T-helper 22 cell (primary cell): ENCODE data around the gene TTC5.
"Not testable (repeated sequence)": the region's sequence is repeated elsewhere in the genome, so short reads cannot be mapped to it uniquely, and the experiment has no call there.

Source experiments
- DNase-seq: peaks from one replicate; pipeline ENCODE4 v3.0.0-alpha.2; 2020; ENCODE audit warnings: low read depth

Gene TTC5

DNA sequence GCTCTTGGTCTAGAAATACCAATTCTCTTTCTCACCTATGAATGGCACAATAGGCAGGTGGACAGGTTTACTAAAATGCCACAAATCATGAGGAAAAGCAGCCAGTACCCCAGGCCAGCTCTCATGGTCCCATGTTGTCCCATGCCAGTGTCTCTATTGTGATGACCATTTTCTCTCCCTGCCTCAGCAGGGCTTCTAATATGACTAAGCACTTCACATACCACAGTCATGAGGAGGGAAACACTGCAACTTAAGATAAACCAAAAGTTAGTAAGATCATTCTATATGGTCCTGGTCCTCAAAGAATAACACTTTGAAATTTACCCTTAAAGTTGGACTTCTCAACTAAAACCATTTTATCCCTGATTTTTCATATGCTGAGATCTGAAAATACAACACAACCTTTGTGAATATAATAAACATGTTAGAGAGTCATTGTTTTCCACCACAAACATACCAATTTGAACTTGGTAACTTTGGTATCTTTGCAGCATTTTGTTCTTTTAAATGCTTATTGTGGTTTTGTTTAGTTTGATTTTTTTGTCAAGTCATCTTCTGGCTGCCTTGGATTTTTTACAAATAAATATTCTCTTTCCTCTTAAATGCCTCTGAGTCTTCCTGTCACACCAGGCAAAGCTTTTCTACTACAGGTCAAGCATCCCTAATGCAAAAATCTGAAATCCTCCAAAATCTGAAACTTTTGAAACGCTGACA, 3.6 kb downstream of the TTC5 start:
- no peak for DNase-seq

DNA sequence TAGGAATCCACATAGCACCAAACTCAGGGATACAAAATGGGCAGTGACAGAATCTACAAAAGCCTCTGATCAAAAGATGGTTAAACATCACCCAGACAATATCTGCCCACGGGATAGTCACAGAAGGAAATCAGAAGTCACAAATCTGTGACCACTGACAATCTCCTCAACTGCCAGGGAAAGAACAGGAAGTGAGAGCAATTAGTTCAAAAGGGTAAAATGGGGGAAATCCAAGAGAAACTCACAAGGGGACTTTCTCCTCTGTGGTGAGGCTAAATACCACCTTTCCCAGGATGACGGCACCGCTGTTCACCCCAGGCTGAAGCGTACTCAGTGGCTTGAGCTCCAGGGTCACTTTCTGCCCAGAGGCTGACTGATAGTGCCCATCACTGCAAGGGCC, 10.7 kb downstream of the TTC5 start:
- no peak for DNase-seq

GRCh38 chr14:20294636-20295035, 11.1 kb downstream of the TTC5 start:
- no peak for DNase-seq

GRCh38 chr14:20281998-20282397, 23.8 kb downstream of the TTC5 start:
- not testable (repeated sequence) for DNase-seq

DNA sequence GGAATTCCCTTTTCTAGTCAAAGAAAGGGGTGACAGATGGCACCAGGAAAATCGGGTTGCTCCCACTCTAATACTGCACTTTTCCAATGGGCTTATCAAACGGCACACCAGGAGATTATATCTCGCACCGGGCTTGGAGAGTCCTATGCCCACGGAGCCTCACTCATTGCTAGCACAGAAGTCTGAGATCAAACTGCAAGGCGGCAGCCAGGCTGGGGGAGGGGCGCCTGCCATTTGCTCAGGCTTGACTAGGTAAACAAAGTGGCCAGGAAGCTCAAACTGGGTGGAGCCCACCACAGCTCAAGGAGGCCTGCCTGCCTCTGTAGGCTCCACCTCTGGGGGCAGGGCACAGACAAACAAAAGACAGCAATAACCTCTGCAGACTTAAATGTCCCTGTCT, 25.5 kb downstream of the TTC5 start:
- not testable (repeated sequence) for DNase-seq

GRCh38 chr14:20278414-20278813, 27.3 kb downstream of the TTC5 start:
- peak; percentile 13 for DNase-seq

- DNase-seq: no peak
Measured at GRCh38 chr14:20277409-20277808, 28.3 kb downstream of the TTC5 start.

DNA sequence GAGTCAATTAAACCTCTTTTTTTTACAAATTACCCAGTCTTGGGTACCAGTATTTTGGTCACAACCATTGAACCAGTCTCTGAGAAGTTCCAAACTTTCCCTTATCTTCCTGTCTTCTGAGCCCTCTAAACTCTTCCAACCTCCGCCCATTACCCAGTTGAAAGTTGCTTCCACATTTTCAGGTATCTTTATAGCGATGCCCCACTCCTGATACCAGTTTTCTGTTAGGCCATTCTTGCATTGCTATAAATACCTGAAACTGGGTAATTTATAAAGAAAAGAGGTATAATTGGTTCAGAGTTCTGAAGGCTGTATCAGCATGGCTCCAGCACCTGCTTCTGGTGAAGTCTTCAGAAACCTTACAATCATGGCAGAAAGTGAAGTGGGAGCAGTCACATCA, 31.7 kb downstream of the TTC5 start:
- DNase-seq: no peak

GRCh38 chr14:20264361-20264760, 41.4 kb downstream of the TTC5 start:
- DNase-seq: not testable (repeated sequence)

- no peak for DNase-seq
Measured at GRCh38 chr14:20262642-20263128, 43.1 kb downstream of the TTC5 start.

GRCh38 chr14:20247646-20248246, 58.0 kb downstream of the TTC5 start:
- DNase-seq: no peak
